ENCODE measurements around the gene DNAJC7.

The DNAJC7 gene

GRCh38 chr17:41939693-41940090 lies 77.5 kb downstream of the DNAJC7 start:
- no peak for TF ChIP-seq CTCF (IDR thresholded peaks at IDR 0.05; ENCODE audit: insufficient read depth, low read length, poor library complexity, severe bottlenecking)
- no peak for TF ChIP-seq EZH2phosphoT487 (conservative IDR thresholded peaks at IDR 0.05; ENCODE audit: low read length)
- Histone ChIP-seq H3K27me3 (ENCODE audit: low read length) (no peaks in the 10 kb centered on the region), H3K9me3 (ENCODE audit: insufficient read depth, low read length) (no peaks in the 10 kb centered on the region), H3K9ac (ENCODE audit: low read length) (no peak overlapping the region), H3K36me3 (ENCODE audit: low read length) (no peaks in the 10 kb centered on the region), H3K9me2 (replicated peaks; ENCODE audit: insufficient read depth, low read length) (no peaks in the 10 kb centered on the region), H2AFZ (ENCODE audit: low read depth, low read length, severe bottlenecking) (no peak overlapping the region), H3K4me3 (ENCODE audit: insufficient read depth, low read length, poor library complexity, severe bottlenecking) (no peak overlapping the region), H3F3A (ENCODE audit: insufficient read depth) (no peaks in the 10 kb centered on the region), H3K27ac (ENCODE audit: low read depth, low read length) (no peak overlapping the region), H3K4me2 (ENCODE audit: low read depth, low read length, poor library complexity, severe bottlenecking) (no peak overlapping the region), H3K79me2 (ENCODE audit: insufficient read depth, low read length) (no peaks in the 10 kb centered on the region), H4K20me1 (ENCODE audit: low read depth, low read length) (no peaks in the 10 kb centered on the region)

GRCh38 chr17:41939044-41939692 lies 78.1 kb downstream of the DNAJC7 start:
- no peak overlapping the region for H3K27ac ChIP-seq (ENCODE audit: low read depth, low read length)
- no peak for TF ChIP-seq EZH2phosphoT487 (conservative IDR thresholded peaks at IDR 0.05; ENCODE audit: low read length)
- no peak for TF ChIP-seq CTCF (IDR thresholded peaks at IDR 0.05; ENCODE audit: insufficient read depth, low read length, poor library complexity, severe bottlenecking)
- H4K20me1 ChIP-seq (ENCODE audit: low read depth, low read length): no peaks in the 10 kb centered on the region
- H3K9me2 ChIP-seq (replicated peaks; ENCODE audit: insufficient read depth, low read length): no peaks in the 10 kb centered on the region
- no peak overlapping the region for H3K4me3 ChIP-seq (ENCODE audit: insufficient read depth, low read length, poor library complexity, severe bottlenecking)
- no peak overlapping the region for H3K9ac ChIP-seq (ENCODE audit: low read length)
- H3K27me3 ChIP-seq (ENCODE audit: low read length): no peaks in the 10 kb centered on the region
- no peaks in the 10 kb centered on the region for H3K79me2 ChIP-seq (ENCODE audit: insufficient read depth, low read length)
- H2AFZ ChIP-seq (ENCODE audit: low read depth, low read length, severe bottlenecking): no peak overlapping the region
- no peaks in the 10 kb centered on the region for H3F3A ChIP-seq (ENCODE audit: insufficient read depth)
- H3K4me2 ChIP-seq (ENCODE audit: low read depth, low read length, poor library complexity, severe bottlenecking): no peak overlapping the region
- H3K9me3 ChIP-seq (ENCODE audit: insufficient read depth, low read length): no peaks in the 10 kb centered on the region
- H3K36me3 ChIP-seq (ENCODE audit: low read length): no peaks in the 10 kb centered on the region

- Histone ChIP-seq H3K36me3 (ENCODE audit: low read length) (no peaks in the 10 kb centered on the region), H3K9me3 (ENCODE audit: insufficient read depth, low read length) (no peaks in the 10 kb centered on the region), H4K20me1 (ENCODE audit: low read depth, low read length) (no peaks in the 10 kb centered on the region), H3K9me2 (replicated peaks; ENCODE audit: insufficient read depth, low read length) (no peaks in the 10 kb centered on the region), H3K4me2 (ENCODE audit: low read depth, low read length, poor library complexity, severe bottlenecking) (no peak overlapping the region), H3F3A (ENCODE audit: insufficient read depth) (no peaks in the 10 kb centered on the region), H3K27me3 (ENCODE audit: low read length) (no peaks in the 10 kb centered on the region), H3K4me3 (ENCODE audit: insufficient read depth, low read length, poor library complexity, severe bottlenecking) (no peak overlapping the region), H2AFZ (ENCODE audit: low read depth, low read length, severe bottlenecking) (no peak overlapping the region), H3K9ac (ENCODE audit: low read length) (no peak overlapping the region), H3K27ac (ENCODE audit: low read depth, low read length) (no peak overlapping the region), H3K79me2 (ENCODE audit: insufficient read depth, low read length) (no peaks in the 10 kb centered on the region)
- TF ChIP-seq EZH2phosphoT487 (conservative IDR thresholded peaks at IDR 0.05; ENCODE audit: low read length) (no peak), CTCF (IDR thresholded peaks at IDR 0.05; ENCODE audit: insufficient read depth, low read length, poor library complexity, severe bottlenecking) (no peak)
These were observed 79.0 kb downstream of the DNAJC7 start for GRCh38 chr17:41937970-41938954.
